ENCODE measurements around the gene CNST.
"Not testable (repeated sequence)": the region's sequence is repeated elsewhere in the genome, so short reads cannot be mapped to it uniquely, and the experiment has no call there.

Gene CNST

GRCh38 chr1:246602194-246602593 lies 35.9 kb downstream of the CNST start:
- peak; percentile 17 for DNase-seq (ENCODE audit: low read depth)
- no peak overlapping the region for H3K4me3 ChIP-seq (ENCODE audit: low read depth, low read length)
- TF ChIP-seq CTCF (IDR thresholded peaks at IDR 0.05; ENCODE audit: insufficient read depth, low read depth, low read length, missing control alignments) = no peak

- not testable (repeated sequence) for DNase-seq (ENCODE audit: low read depth); H3K4me3 ChIP-seq (ENCODE audit: low read depth, low read length)
Measured at GRCh38 chr1:246605231-246605630, 39.0 kb downstream of the CNST start.

GRCh38 chr1:246607462-246607861 lies 41.2 kb downstream of the CNST start:
- no peak overlapping the region for H3K4me3 ChIP-seq (ENCODE audit: low read depth, low read length)
- no peak for DNase-seq (ENCODE audit: low read depth)
- no peak for TF ChIP-seq CTCF (IDR thresholded peaks at IDR 0.05; ENCODE audit: insufficient read depth, low read depth, low read length, missing control alignments)

GRCh38 chr1:246608616-246609376 lies 42.5 kb downstream of the CNST start:
- no peak for TF ChIP-seq CTCF (IDR thresholded peaks at IDR 0.05; ENCODE audit: insufficient read depth, low read depth, low read length, missing control alignments)
- DNase-seq (ENCODE audit: low read depth) = peak; percentile 52
- no peak overlapping the region for H3K4me3 ChIP-seq (ENCODE audit: low read depth, low read length)

- TF ChIP-seq CTCF (IDR thresholded peaks at IDR 0.05; ENCODE audit: insufficient read depth, low read depth, low read length, missing control alignments) = no peak
- DNase-seq (ENCODE audit: low read depth) = no peak
- H3K4me3 ChIP-seq (ENCODE audit: low read depth, low read length) = no peak overlapping the region
Measured at GRCh38 chr1:246609632-246610031, 43.4 kb downstream of the CNST start.

GRCh38 chr1:246613096-246613758 lies 47.0 kb downstream of the CNST start:
- H3K4me3 ChIP-seq (ENCODE audit: low read depth, low read length) = no peak overlapping the region
- no peak for DNase-seq (ENCODE audit: low read depth)
- TF ChIP-seq CTCF (IDR thresholded peaks at IDR 0.05; ENCODE audit: insufficient read depth, low read depth, low read length, missing control alignments) = no peak

- no peak for TF ChIP-seq CTCF (IDR thresholded peaks at IDR 0.05; ENCODE audit: insufficient read depth, low read depth, low read length, missing control alignments)
- DNase-seq (ENCODE audit: low read depth) = no peak
- no peak overlapping the region for H3K4me3 ChIP-seq (ENCODE audit: low read depth, low read length)
Measured at GRCh38 chr1:246617156-246617555, 50.9 kb downstream of the CNST start.
